Neural progenitor cell (in vitro differentiated cells): ENCODE data around the gene VRK2. TPM values are rescaled to one million over a fixed set of nuclear protein-coding genes. Genes with fewer than 3 reads are reported as not detected.

Experiments
- DNase-seq: peaks from one replicate; pipeline ENCODE4 v3.0.0-alpha.2; 2016; ENCODE audit warnings: low spot score
- H2AFZ ChIP-seq: fragments of 200-600 bp; sonication (generic); replicated peaks from 2 replicates; pipeline ENCODE4 v1.6.1; 2016; ENCODE audit warnings: antibody characterized with exemption
- H3F3A ChIP-seq: fragments of 200-600 bp; sonication (generic); 2 replicates; pipeline ENCODE4 v1.6.1; 2016; ENCODE audit warnings: antibody characterized with exemption, low read depth
- H3K27ac ChIP-seq: fragments of 200-600 bp; sonication (generic); 2 replicates; pipeline ENCODE4 v1.5.1; 2016; ENCODE audit warnings: mild to moderate bottlenecking
- H3K27me3 ChIP-seq: fragments of 200-600 bp; sonication (generic); 2 replicates; pipeline ENCODE4 v1.6.1; 2016; ENCODE audit warnings: mild to moderate bottlenecking, moderate library complexity
- H3K36me3 ChIP-seq: fragments of 200-600 bp; sonication (generic); 2 replicates; pipeline ENCODE4 v1.5.1; 2016
- H3K4me1 ChIP-seq: fragments of 200-600 bp; sonication (generic); 2 replicates; pipeline ENCODE4 v1.6.1; 2016; ENCODE audit warnings: mixed run types
- H3K4me2 ChIP-seq: fragments of 200-600 bp; sonication (generic); 2 replicates; pipeline ENCODE4 v1.6.1; 2016
- H3K4me3 ChIP-seq: fragments of 200-600 bp; sonication (generic); 2 replicates; pipeline ENCODE4 v1.5.1; 2016
- H3K79me2 ChIP-seq: fragments of 200-600 bp; sonication (generic); 2 replicates; pipeline ENCODE4 v1.6.1; 2016; ENCODE audit warnings: low read depth
- H3K9ac ChIP-seq: fragments of 200-600 bp; sonication (generic); 2 replicates; pipeline ENCODE4 v1.6.1; 2016
- H3K9me3 ChIP-seq: fragments of 200-600 bp; sonication (generic); 2 replicates; pipeline ENCODE4 v1.5.1; 2016; ENCODE audit warnings: low read depth
- H4K20me1 ChIP-seq: fragments of 200-600 bp; sonication (generic); 2 replicates; pipeline ENCODE4 v1.6.1; 2016; ENCODE audit warnings: low read depth
- H3K27ac Mint-ChIP-seq: 3 replicates; pipeline ENCODE4 v1.8.0; 2021; ENCODE audit warnings: mixed read lengths
- H3K27me3 Mint-ChIP-seq: 2 replicates; pipeline ENCODE4 v1.8.0; 2022; ENCODE audit warnings: low read depth, mild to moderate bottlenecking, inconsistent platforms, moderate library complexity, mixed read lengths; ENCODE audit not compliant: insufficient read depth
- H3K36me3 Mint-ChIP-seq: 3 replicates; pipeline ENCODE4 v1.8.0; 2021; ENCODE audit warnings: mixed read lengths
- H3K4me1 Mint-ChIP-seq: 3 replicates; pipeline ENCODE4 v1.8.0; 2021; ENCODE audit warnings: mixed read lengths
- H3K4me3 Mint-ChIP-seq: 3 replicates; pipeline ENCODE4 v1.8.0; 2021; ENCODE audit warnings: mild to moderate bottlenecking, moderate library complexity, mixed read lengths
- H3K9me3 Mint-ChIP-seq: 3 replicates; pipeline ENCODE4 v1.8.0; 2020; ENCODE audit warnings: mixed read lengths
- CTCF ChIP-seq: fragments of 200-600 bp; sonication (generic); IDR thresholded peaks from 2 replicates; pipeline ENCODE4 v1.5.1; 2017; ENCODE audit warnings: antibody characterized with exemption, mild to moderate bottlenecking
- EZH2 ChIP-seq: fragments of 200-600 bp; sonication (generic); IDR thresholded peaks from 2 replicates; pipeline ENCODE4 v1.6.1; 2017; ENCODE audit warnings: antibody characterized with exemption, mild to moderate bottlenecking, moderate library complexity
- EZH2phosphoT487 ChIP-seq: fragments of 200-600 bp; sonication (generic); IDR thresholded peaks from 2 replicates; pipeline ENCODE4 v1.6.1; 2017; ENCODE audit warnings: antibody characterized with exemption
- total RNA-seq: library from RNA; depleted of rRNA; stranded (reverse); fragments of >200 nt; gene quantifications from 2 replicates; pipeline ENCODE4 v1.2.3, GENCODE V29; 2015; ENCODE audit warnings: low replicate concordance

Gene VRK2
- total RNA-seq, 1 donor from 2014 or later = 39.2 TPM

GRCh38 chr2:58106896-58107295 lies 60.3 kb downstream of the VRK2 start:
- H4K20me1 ChIP-seq = no peaks in the 10 kb centered on the region
- Mint-ChIP-seq H3K27ac (no peak overlapping the region), H3K9me3 (peaks cover 2% of the 10 kb centered on the region), H3K27me3 (no peaks in the 10 kb centered on the region), H3K36me3 (no peaks in the 10 kb centered on the region), H3K4me1 (peaks cover 7% of the 10 kb centered on the region), H3K4me3 (no peak overlapping the region)
- H3K79me2 ChIP-seq = no peaks in the 10 kb centered on the region
- no peaks in the 10 kb centered on the region for H3K27me3 ChIP-seq
- H2AFZ ChIP-seq = no peak overlapping the region
- no peak overlapping the region for H3K4me3 ChIP-seq
- H3K9me3 ChIP-seq = no peaks in the 10 kb centered on the region
- TF ChIP-seq CTCF = no peak
- TF ChIP-seq EZH2 = no peak
- TF ChIP-seq EZH2phosphoT487 = no peak
- H3K27ac ChIP-seq = no peak overlapping the region
- H3F3A ChIP-seq = no peaks in the 10 kb centered on the region
- no peak for DNase-seq
- no peak overlapping the region for H3K9ac ChIP-seq
- H3K36me3 ChIP-seq = no peaks in the 10 kb centered on the region
- no peak overlapping the region for H3K4me2 ChIP-seq
- H3K4me1 ChIP-seq = peaks cover 6% of the 10 kb centered on the region

GRCh38 chr2:58107803-58108710 lies 61.5 kb downstream of the VRK2 start:
- Mint-ChIP-seq H3K4me1 (peaks cover 7% of the 10 kb centered on the region), H3K4me3 (no peak overlapping the region), H3K27me3 (no peaks in the 10 kb centered on the region), H3K9me3 (peaks cover 2% of the 10 kb centered on the region), H3K36me3 (no peaks in the 10 kb centered on the region), H3K27ac (no peak overlapping the region)
- Histone ChIP-seq H3F3A (no peaks in the 10 kb centered on the region), H3K36me3 (no peaks in the 10 kb centered on the region), H3K79me2 (no peaks in the 10 kb centered on the region), H3K4me1 (peaks cover 6% of the 10 kb centered on the region), H2AFZ (no peak overlapping the region), H3K27me3 (no peaks in the 10 kb centered on the region), H3K4me2 (no peak overlapping the region), H3K4me3 (no peak overlapping the region), H4K20me1 (no peaks in the 10 kb centered on the region), H3K9me3 (no peaks in the 10 kb centered on the region), H3K9ac (no peak overlapping the region), H3K27ac (no peak overlapping the region)
- TF ChIP-seq CTCF (no peak), EZH2 (no peak), EZH2phosphoT487 (no peak)
- DNase-seq = no peak

- no peak overlapping the region for H3K4me3 Mint-ChIP-seq
- H3K27me3 Mint-ChIP-seq = no peaks in the 10 kb centered on the region
These were observed 62.9 kb downstream of the VRK2 start for GRCh38 chr2:58109481-58109880.

More at GRCh38 chr2:58109481-58109880, 62.9 kb downstream of the VRK2 start:
- H2AFZ ChIP-seq = no peak overlapping the region
- H3K27ac ChIP-seq = no peak overlapping the region
- H3K4me1 ChIP-seq = peaks cover 6% of the 10 kb centered on the region
- H3K27me3 ChIP-seq = no peaks in the 10 kb centered on the region
- H3K36me3 Mint-ChIP-seq = no peaks in the 10 kb centered on the region
- DNase-seq = no peak
- no peaks in the 10 kb centered on the region for H3K9me3 ChIP-seq
- TF ChIP-seq CTCF (no peak), EZH2phosphoT487 (no peak), EZH2 (no peak)
- H3K9me3 Mint-ChIP-seq = peaks cover under 1% of the 10 kb centered on the region
- H3K4me1 Mint-ChIP-seq = peaks cover 7% of the 10 kb centered on the region
- H4K20me1 ChIP-seq = no peaks in the 10 kb centered on the region
- H3K27ac Mint-ChIP-seq = no peak overlapping the region
- no peak overlapping the region for H3K9ac ChIP-seq
- no peaks in the 10 kb centered on the region for H3F3A ChIP-seq
- H3K4me3 ChIP-seq = no peak overlapping the region
- no peak overlapping the region for H3K4me2 ChIP-seq
- H3K79me2 ChIP-seq = no peaks in the 10 kb centered on the region
- no peaks in the 10 kb centered on the region for H3K36me3 ChIP-seq
